A673 (cell line): ENCODE measurements around the gene VPS33A.

Experiments used
- CTCF ChIP-seq: fragments of 300-800, 200-600 bp; sonication (generic); conservative IDR thresholded peaks from 2 replicates; pipeline ENCODE4 v1.5.1; 2017; ENCODE audit warnings: low read depth, mild to moderate bottlenecking, antibody characterized with exemption, low read length, moderate library complexity, mixed read lengths
- EZH2 ChIP-seq: fragments of 200-600 bp; sonication (generic); IDR thresholded peaks from 2 replicates; pipeline ENCODE4 v1.6.1; 2017; ENCODE audit warnings: borderline replicate concordance, low read depth, mild to moderate bottlenecking, mixed read lengths, antibody characterized with exemption, low read length; ENCODE audit not compliant: poor library complexity, severe bottlenecking

GRCh38 chr12:122303068-122303467 lies 36.8 kb upstream of the VPS33A start:
- TF ChIP-seq CTCF: no peak
- TF ChIP-seq EZH2: no peak
